ENCODE measurements around the gene WDR1. TPM values are rescaled to one million over a fixed set of nuclear protein-coding genes. Genes with fewer than 3 reads are reported as not detected.

The WDR1 gene
- total RNA-seq, 1 experiment from 2014 or later = 367 TPM

GRCh38 chr4:10112658-10113284 lies 3.8 kb downstream of the WDR1 start:
- Histone ChIP-seq H3K4me2 (ENCODE audit: insufficient read depth, insufficient read length, low read length) (no peak overlapping the region), H3K23ac (ENCODE audit: insufficient read length, low read depth, low read length) (no peak overlapping the region), H2BK5ac (ENCODE audit: insufficient read length, low read length) (no peak overlapping the region), H4K20me1 (ENCODE audit: control insufficient read depth, insufficient read depth, insufficient read length) (peaks cover 2% of the 10 kb centered on the region), H3K9me3 (ENCODE audit: control insufficient read depth, low read depth, low read length) (no peaks in the 10 kb centered on the region), H3K23me2 (ENCODE audit: insufficient read length, low read depth, low read length, poor library complexity, severe bottlenecking) (peaks cover 12% of the 10 kb centered on the region), H3K14ac (ENCODE audit: insufficient read depth, low read length) (no peak overlapping the region), H2BK20ac (ENCODE audit: low read depth, low read length, poor library complexity, severe bottlenecking) (no peak overlapping the region), H2AK5ac (ENCODE audit: insufficient read length, low read length) (no peak overlapping the region), H2BK120ac (ENCODE audit: low read depth, low read length, poor library complexity, severe bottlenecking) (no peak overlapping the region), H2BK15ac (ENCODE audit: low read depth, low read length) (no peak overlapping the region), H3K4me1 (ENCODE audit: insufficient read depth, low read length) (peaks cover 10% of the 10 kb centered on the region; the same call in 1 of the 2 replicates), H3K4ac (ENCODE audit: low read depth, low read length) (no peak overlapping the region), H3T11ph (ENCODE audit: low read length) (no peak overlapping the region), H2BK12ac (ENCODE audit: insufficient read length, low read depth, low read length) (no peak overlapping the region), H3K18ac (ENCODE audit: insufficient read length, low read depth, low read length) (no peak overlapping the region), H3K9ac (ENCODE audit: extremely low read depth, insufficient read length, low read length) (no peak overlapping the region), H3K79me2 (ENCODE audit: insufficient read depth, low read length) (peaks cover 53% of the 10 kb centered on the region), H3K27me3 (ENCODE audit: insufficient read depth, low read length) (no peaks in the 10 kb centered on the region), H4K5ac (ENCODE audit: insufficient read length, low read depth, low read length) (no peak overlapping the region), H4K8ac (replicated peaks; ENCODE audit: insufficient read length, low read depth, low read length) (no peak overlapping the region), H4K91ac (ENCODE audit: insufficient read length, low read depth, low read length) (no peak overlapping the region), H3K27ac (ENCODE audit: insufficient read length, low read depth, low read length) (no peak overlapping the region), H3K56ac (ENCODE audit: insufficient read length, low read depth, low read length) (no peak overlapping the region), H2AFZ (ENCODE audit: low read length) (no peak overlapping the region), H3K79me1 (ENCODE audit: insufficient read depth, low read depth, low read length, poor library complexity, severe bottlenecking) (peaks cover 3% of the 10 kb centered on the region)
- no CpG with 5 or more reads among the region's 16 CpGs for WGBS (ENCODE audit: extremely low coverage, insufficient read length, low lambda C conversion rate)
- DNase-seq = no peak
- H3K9me3 Mint-ChIP-seq = no peaks in the 10 kb centered on the region; a peak in 1 of 5 replicates
- TF ChIP-seq, protein P1, sequence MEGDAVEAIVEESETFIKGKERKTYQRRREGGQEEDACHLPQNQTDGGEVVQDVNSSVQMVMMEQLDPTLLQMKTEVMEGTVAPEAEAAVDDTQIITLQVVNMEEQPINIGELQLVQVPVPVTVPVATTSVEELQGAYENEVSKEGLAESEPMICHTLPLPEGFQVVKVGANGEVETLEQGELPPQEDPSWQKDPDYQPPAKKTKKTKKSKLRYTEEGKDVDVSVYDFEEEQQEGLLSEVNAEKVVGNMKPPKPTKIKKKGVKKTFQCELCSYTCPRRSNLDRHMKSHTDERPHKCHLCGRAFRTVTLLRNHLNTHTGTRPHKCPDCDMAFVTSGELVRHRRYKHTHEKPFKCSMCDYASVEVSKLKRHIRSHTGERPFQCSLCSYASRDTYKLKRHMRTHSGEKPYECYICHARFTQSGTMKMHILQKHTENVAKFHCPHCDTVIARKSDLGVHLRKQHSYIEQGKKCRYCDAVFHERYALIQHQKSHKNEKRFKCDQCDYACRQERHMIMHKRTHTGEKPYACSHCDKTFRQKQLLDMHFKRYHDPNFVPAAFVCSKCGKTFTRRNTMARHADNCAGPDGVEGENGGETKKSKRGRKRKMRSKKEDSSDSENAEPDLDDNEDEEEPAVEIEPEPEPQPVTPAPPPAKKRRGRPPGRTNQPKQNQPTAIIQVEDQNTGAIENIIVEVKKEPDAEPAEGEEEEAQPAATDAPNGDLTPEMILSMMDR (conservative IDR thresholded peaks at IDR 0.05) = no peak
- peak overlapping the region in 2 of 3 experiments; percentile 16 to 55; a peak in 1 of 7 replicates for H3K27ac Mint-ChIP-seq
- H3K36me3 Mint-ChIP-seq (ENCODE audit: insufficient read depth in 1 of 3, low read depth in 3 of 3) = peaks cover 62 to 81% (median 81%) of the 10 kb centered on the region in 3 experiments
- H3K4me1 Mint-ChIP-seq = peaks cover 74 to 79% of the 10 kb centered on the region in 2 experiments
- H3K27me3 Mint-ChIP-seq (ENCODE audit: low read depth) = no peaks in the 10 kb centered on the region
- H3K4me3 Mint-ChIP-seq = peak overlapping the region in 1 of 2 experiments; percentile 21; a peak in 2 of 5 replicates

Measured in H9 (cell line).